NCI-H748 (cell line): Measurements from ENCODE around the gene TNRC6B.
A peak's percentile ranks its signal among the peaks of the same experiment; 100 is the strongest.
"Not testable (repeated sequence)": the region's sequence is repeated elsewhere in the genome, so short reads cannot be mapped to it uniquely, and the experiment has no call there.

Experiments
- DNase-seq: peaks from one replicate; lab custom pipeline; 2025; ENCODE audit not compliant: unreplicated experiment; lab: John Stamatoyannopoulos, UW

Gene TNRC6B

GRCh38 chr22:40212121-40212520 lies 34.4 kb downstream of the TNRC6B start:
- no peak for DNase-seq

- peak; percentile 24 for DNase-seq
Observed at GRCh38 chr22:40213478-40213877, 35.8 kb downstream of the TNRC6B start.

- DNase-seq, result no peak
Observed at GRCh38 chr22:40215266-40215665, 37.5 kb downstream of the TNRC6B start.

- no peak for DNase-seq
Observed at GRCh38 chr22:40216041-40216756, 38.5 kb downstream of the TNRC6B start.

DNA sequence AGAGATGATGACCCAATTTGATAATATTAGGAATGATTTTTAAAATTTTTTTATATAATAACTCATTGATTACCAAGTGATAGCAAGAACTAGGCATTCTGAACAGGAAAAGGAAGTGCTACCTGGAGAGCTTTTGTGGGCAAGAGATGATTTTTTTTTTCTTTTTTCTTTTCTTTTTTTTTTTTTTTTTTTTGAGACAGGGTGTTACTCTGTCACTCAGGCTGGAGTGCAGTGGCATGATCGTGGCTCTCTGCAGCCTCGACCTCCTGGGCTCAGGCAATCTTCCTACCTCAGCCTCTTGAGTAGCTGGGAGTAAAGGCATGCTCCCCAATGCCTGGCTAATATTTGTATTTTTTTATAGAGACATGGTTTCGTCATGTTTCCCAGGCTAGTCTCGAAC lies 40.4 kb downstream of the TNRC6B start:
- no peak for DNase-seq

DNA sequence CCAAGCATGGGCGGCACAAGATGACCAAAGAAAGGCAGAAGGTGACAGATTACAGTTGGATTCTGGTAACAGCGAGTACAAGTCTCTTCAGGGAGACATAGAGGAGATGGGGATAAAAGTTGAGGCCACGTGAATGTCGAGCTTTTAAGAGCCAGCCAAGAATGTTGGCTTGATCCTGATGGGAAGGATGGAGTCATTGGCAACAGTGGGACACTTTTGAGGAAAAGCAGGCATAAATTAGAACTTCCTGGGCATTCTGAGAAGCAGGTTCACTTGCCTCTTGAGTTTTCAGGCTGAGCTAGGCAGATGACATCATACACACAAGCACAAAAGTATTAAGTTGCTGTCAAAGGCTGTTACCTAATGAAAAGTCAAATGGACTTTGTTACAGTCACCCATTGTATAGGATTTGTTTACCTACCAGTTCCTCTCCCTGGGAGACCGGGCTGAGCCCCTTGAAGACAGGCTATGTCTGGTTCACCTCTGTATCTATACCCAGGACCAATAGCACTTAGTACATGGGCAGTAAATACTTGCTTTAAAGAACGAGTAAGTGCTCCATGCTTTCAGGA lies 41.1 kb downstream of the TNRC6B start:
- DNase-seq, result no peak

GRCh38 chr22:40220316-40221054 lies 42.8 kb downstream of the TNRC6B start:
- DNase-seq, result no peak

GRCh38 chr22:40221055-40221414 lies 43.3 kb downstream of the TNRC6B start:
- no peak for DNase-seq

DNA sequence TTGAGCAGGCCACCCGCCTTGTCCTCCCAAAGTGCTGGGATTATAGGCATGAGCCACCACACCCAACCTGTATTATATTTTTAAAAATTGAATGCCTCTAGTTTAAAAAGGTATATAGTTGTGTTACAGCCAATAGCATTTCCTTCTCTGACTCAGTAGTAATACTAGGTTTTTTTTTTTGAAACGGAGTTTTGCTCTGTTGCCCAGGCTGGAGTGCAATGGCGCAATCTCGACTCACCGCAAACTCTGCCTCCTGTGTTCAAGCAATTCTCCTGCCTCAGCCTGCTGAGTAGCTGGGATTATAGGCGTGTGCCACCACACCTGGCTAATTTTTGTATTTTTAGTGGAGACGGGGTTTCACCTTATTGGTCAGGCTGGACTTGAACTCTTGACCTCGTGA lies 45.3 kb downstream of the TNRC6B start:
- not testable (repeated sequence) for DNase-seq

- no peak for DNase-seq
Observed at GRCh38 chr22:40224702-40225101, 47.0 kb downstream of the TNRC6B start.

- no peak for DNase-seq
Observed at GRCh38 chr22:40226620-40227019, 48.9 kb downstream of the TNRC6B start.

DNA sequence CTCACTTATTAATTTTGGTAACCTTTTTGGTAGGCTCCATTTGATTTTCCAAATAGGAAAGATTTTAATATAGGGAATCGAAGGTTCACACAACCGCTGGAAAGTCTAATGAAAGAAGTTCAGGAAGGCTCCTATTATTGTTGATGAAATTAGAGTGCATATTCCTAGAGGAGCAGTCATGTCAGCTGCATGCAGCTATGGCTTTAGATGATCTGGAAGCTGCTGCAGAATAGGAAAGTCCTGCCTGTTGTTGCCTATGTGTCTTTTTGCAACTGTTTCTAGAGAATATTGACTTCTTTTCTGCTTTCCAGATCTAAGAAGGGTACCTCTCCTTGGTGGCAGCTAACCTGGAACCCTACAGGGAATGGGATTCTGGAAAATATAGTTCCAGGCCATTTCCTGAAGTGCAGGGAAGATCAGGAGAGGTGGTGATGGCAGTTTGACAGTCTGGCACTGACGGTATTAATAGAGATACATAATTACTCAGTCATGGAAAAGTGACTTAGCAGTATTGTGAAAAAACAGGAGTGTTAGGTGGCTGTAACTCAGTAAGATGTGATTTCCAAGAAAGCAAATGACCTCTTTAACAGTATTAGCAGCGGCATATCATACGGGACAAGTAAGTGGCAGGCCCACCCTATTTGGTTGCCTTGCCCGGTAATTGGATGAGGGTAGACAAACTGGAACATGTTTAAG lies 54.0 kb downstream of the TNRC6B start:
- no peak for DNase-seq

DNA sequence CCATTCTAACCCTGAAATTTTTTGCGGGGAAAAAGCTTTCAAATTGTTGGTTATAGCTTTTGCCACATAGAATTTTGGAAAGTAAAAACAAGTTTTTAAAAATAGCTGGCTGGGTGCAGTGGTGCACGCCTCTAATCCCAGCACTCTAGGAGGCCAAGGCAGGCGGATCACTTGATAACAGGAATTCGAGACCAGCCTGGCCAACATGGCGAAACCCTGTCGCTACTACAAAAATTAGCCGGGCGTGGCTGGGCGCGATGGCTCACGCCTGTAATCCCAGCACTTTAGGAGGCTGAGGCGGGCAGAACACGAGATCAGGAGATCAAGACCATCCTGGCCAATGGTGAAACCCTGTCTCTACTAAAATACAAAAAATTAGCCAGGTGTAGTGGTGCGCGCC lies 54.9 kb downstream of the TNRC6B start:
- DNase-seq, result no peak

GRCh38 chr22:40233886-40234285 lies 56.2 kb downstream of the TNRC6B start:
- no peak for DNase-seq

- DNase-seq, result no peak
Observed at GRCh38 chr22:40234658-40235057, 56.9 kb downstream of the TNRC6B start.

GRCh38 chr22:40235308-40235707 lies 57.6 kb downstream of the TNRC6B start:
- DNase-seq, result no peak

GRCh38 chr22:40236131-40236665 lies 58.5 kb downstream of the TNRC6B start:
- no peak for DNase-seq

DNA sequence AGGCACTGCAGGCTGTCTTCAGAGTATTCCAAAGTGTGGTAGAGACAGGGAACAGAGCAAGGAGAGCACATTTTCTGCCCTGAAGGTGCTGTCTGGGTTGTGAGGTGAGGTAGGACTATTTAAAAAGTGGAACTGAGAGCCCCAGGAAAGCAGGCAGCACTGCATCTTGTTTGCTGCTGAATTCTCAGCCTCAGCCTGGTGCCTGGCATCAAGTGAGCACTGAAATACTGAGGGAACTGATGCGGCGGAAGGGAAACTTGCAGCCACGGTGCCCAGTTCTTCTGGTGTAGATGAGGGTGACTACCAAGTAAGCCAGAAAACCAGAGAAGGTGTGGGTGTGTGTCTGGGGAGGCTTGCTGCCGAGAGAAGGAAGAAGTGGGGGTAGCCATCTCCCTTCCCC lies 59.5 kb downstream of the TNRC6B start:
- no peak for DNase-seq

DNA sequence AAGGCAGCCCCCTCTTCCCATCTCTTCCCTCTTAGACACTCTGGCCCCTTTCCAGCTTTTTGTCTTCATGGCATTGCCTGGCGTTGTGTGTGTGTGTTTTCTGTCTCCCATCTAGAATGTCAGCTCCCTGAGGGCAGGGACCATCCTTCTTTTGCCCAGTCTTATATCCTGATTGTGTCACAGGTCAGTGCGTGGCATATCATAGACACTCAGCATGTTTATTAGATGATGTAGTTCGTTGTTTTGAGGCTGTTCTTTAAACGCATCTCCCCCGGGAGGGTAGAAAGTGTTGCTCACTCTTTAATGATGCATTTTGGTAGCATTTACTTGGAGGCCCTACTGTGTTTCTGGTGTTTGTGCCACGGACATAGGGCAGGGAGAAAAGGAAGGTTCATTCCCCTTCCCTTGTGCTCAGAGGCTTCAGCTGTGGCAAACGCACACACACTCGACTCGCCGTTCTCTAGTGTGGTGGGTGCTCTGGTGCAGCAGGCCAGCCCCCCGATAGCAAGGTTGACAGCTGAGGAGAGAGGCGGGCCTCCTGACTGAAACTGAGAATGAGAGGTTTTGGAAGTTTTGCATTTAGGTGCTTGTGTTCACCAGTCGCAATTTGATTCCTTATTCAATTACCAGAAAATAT lies 60.2 kb downstream of the TNRC6B start:
- DNase-seq, result no peak

- DNase-seq, result no peak
Observed at GRCh38 chr22:40238425-40239344, 61.0 kb downstream of the TNRC6B start.
